Osteocyte (in vitro differentiated cells): ENCODE data around the gene OSMR. TPM values are rescaled to one million over a fixed set of nuclear protein-coding genes. Genes with fewer than 3 reads are reported as not detected.

Experiments used
- DNase-seq: peaks from one replicate; pipeline ENCODE4 v3.0.0; 2021; ENCODE audit warnings: mixed read lengths; ENCODE audit not compliant: unreplicated experiment; ENCODE audit errors: extremely low spot score
- H3K27ac Mint-ChIP-seq: one replicate; pipeline ENCODE4 v1.8.0; 2021; ENCODE audit warnings: mild to moderate bottlenecking, mixed read lengths; ENCODE audit not compliant: unreplicated experiment
- H3K27me3 Mint-ChIP-seq: one replicate; pipeline ENCODE4 v1.8.0; 2021; ENCODE audit warnings: mixed read lengths; ENCODE audit not compliant: unreplicated experiment
- H3K36me3 Mint-ChIP-seq: one replicate; pipeline ENCODE4 v1.8.0; 2021; ENCODE audit warnings: mixed read lengths; ENCODE audit not compliant: unreplicated experiment
- H3K4me1 Mint-ChIP-seq: one replicate; pipeline ENCODE4 v1.8.0; 2021; ENCODE audit warnings: mixed read lengths; ENCODE audit not compliant: unreplicated experiment
- H3K4me3 Mint-ChIP-seq: one replicate; pipeline ENCODE4 v1.8.0; 2021; ENCODE audit warnings: mild to moderate bottlenecking, moderate library complexity, mixed read lengths; ENCODE audit not compliant: unreplicated experiment
- H3K9me3 Mint-ChIP-seq: one replicate; pipeline ENCODE4 v1.8.0; 2021; ENCODE audit warnings: mixed read lengths; ENCODE audit not compliant: unreplicated experiment
- total RNA-seq: library from RNA; stranded (reverse); gene quantifications from 2 replicates; pipeline ENCODE4 v1.2.1, GENCODE V29; 2021
- TF ChIP-seq, protein P1 (sequence below): fragments of 200-600 bp; sonication (generic); IDR thresholded peaks from 2 replicates; pipeline ENCODE4 v1.5.0; 2021; ENCODE audit warnings: antibody characterized with exemption, mild to moderate bottlenecking, moderate library complexity

The OSMR gene
- total RNA-seq, 1 donor from 2014 or later: 33.1 TPM

DNA sequence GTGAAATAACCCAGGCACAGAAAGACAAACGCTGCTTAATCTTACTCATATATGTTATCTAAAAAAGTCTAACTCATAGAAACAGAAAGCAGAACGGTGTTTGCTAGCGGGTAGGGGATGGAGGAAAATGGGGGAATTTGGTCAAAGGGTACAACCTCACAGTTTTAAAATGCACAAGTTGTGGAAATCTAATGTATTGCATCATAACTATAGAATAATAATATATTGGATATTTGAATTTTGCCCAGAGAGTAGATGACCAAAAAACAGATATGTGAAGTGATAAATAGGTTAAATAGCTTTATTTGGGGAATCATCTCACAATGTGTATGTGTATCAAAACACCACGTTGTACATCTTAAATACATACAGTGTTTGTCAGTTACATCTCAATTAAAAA lies 22.3 kb upstream of the OSMR start:
- Mint-ChIP-seq H3K9me3 (peaks cover 8% of the 10 kb centered on the region), H3K27me3 (no peaks in the 10 kb centered on the region), H3K36me3 (peaks cover 11% of the 10 kb centered on the region), H3K4me1 (peaks cover 24% of the 10 kb centered on the region), H3K4me3 (no peak overlapping the region), H3K27ac (no peak overlapping the region)
- TF ChIP-seq, protein P1, sequence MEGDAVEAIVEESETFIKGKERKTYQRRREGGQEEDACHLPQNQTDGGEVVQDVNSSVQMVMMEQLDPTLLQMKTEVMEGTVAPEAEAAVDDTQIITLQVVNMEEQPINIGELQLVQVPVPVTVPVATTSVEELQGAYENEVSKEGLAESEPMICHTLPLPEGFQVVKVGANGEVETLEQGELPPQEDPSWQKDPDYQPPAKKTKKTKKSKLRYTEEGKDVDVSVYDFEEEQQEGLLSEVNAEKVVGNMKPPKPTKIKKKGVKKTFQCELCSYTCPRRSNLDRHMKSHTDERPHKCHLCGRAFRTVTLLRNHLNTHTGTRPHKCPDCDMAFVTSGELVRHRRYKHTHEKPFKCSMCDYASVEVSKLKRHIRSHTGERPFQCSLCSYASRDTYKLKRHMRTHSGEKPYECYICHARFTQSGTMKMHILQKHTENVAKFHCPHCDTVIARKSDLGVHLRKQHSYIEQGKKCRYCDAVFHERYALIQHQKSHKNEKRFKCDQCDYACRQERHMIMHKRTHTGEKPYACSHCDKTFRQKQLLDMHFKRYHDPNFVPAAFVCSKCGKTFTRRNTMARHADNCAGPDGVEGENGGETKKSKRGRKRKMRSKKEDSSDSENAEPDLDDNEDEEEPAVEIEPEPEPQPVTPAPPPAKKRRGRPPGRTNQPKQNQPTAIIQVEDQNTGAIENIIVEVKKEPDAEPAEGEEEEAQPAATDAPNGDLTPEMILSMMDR: no peak
- no peak for DNase-seq

DNA sequence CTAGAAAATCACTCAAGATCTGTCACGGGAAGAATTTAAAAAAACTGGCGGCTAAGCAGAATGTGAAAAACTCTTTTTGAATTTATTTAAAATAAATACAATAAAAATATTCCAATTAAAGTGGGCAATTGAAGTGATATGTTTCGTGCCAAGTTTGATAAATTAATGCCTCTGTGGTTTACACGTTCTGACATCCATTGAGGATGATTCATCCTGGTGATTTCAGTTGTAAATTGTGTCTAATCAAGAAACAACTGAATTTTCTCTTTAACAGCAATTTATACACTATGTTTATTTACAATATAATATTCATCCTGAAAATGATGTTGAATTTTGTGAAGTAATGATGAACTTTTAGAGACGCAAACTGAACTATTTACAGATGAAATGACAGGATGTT lies 21.0 kb upstream of the OSMR start:
- no peak overlapping the region for H3K4me3 Mint-ChIP-seq
- H3K36me3 Mint-ChIP-seq: peaks cover 16% of the 10 kb centered on the region
- peaks cover 5% of the 10 kb centered on the region for H3K9me3 Mint-ChIP-seq
- TF ChIP-seq, protein P1: no peak
- H3K4me1 Mint-ChIP-seq: peaks cover 24% of the 10 kb centered on the region
- DNase-seq: no peak
- no peak overlapping the region for H3K27ac Mint-ChIP-seq
- H3K27me3 Mint-ChIP-seq: no peaks in the 10 kb centered on the region

DNA sequence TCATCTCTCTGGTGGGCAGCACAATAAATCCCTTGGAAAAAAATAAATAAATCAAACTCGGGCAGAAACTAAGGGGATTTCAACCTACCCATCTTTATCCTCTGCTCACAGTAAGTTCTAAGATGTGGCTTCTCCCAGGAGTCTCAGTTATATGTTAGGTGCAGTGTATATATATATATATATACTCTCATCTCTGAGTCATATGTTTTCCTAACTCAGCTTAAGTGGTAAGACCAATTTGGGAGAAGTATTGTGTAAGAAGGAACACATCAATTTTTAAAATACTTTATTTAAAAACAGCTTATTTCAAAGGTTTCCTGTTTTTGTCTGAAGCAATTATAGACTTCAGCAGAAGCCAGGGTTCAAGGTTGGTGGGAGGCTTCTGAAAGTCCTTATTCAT lies 20.3 kb upstream of the OSMR start:
- Mint-ChIP-seq H3K4me3 (no peak overlapping the region), H3K36me3 (peaks cover 16% of the 10 kb centered on the region), H3K9me3 (no peaks in the 10 kb centered on the region), H3K4me1 (peaks cover 24% of the 10 kb centered on the region), H3K27me3 (no peaks in the 10 kb centered on the region), H3K27ac (no peak overlapping the region)
- TF ChIP-seq, protein P1: no peak
- no peak for DNase-seq

DNA sequence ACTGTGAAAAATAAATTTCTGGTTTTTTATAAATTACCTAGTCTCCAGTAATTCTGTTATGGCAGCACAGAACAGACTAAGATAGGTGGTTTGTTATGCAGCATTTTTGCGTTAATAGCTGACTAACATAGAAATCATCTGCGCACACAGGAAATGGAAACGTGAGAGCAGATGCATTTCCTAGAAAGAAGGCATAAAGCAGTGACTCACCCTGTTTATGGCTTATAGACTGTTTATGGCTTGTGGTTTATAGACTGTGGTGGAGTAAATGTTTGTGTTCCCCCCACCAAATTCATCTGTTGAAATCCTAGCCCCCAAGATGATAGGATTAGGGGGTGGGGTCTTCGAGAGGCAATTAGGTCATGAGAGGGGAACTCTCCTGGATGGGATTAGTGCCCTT lies 18.3 kb upstream of the OSMR start:
- no peaks in the 10 kb centered on the region for H3K9me3 Mint-ChIP-seq
- no peak overlapping the region for H3K27ac Mint-ChIP-seq
- peaks cover 12% of the 10 kb centered on the region for H3K36me3 Mint-ChIP-seq
- DNase-seq: no peak
- TF ChIP-seq, protein P1: no peak
- no peaks in the 10 kb centered on the region for H3K27me3 Mint-ChIP-seq
- no peak overlapping the region for H3K4me3 Mint-ChIP-seq
- peaks cover 24% of the 10 kb centered on the region for H3K4me1 Mint-ChIP-seq

DNA sequence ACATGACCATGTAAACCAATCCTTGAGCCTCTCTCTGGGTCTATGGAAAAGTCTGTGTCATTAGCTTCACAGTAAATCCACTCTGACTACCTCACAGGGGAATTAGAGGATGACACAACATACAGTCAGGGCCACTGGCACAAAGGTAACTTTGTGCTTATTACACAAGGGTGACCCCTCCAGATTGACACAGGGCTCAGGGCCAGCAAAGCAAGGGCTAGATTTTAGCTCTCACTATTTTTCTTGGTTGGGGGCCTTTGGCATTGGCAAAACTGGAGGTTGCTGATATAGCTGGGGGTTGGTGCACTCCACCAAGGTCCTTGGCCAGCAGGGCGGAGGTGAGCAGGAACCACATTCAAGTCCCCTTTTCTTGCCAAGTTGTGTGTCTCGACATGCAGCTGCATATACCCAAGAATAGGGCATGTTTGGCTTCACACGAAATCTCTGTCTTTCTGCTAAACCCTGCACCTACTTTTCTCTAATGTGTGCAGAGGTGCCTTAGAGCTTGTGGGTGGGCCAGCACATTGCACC lies 15.2 kb upstream of the OSMR start:
- Mint-ChIP-seq H3K27me3 (no peaks in the 10 kb centered on the region), H3K36me3 (peaks cover 9% of the 10 kb centered on the region), H3K9me3 (no peaks in the 10 kb centered on the region), H3K4me1 (peaks cover 20% of the 10 kb centered on the region), H3K4me3 (no peak overlapping the region), H3K27ac (no peak overlapping the region)
- TF ChIP-seq, protein P1: no peak
- DNase-seq: no peak
